ENCODE measurements around the gene SCD.
"Not testable (repeated sequence)": the region's sequence is repeated elsewhere in the genome, so short reads cannot be mapped to it uniquely, and the experiment has no call there.

SCD gene

DNA sequence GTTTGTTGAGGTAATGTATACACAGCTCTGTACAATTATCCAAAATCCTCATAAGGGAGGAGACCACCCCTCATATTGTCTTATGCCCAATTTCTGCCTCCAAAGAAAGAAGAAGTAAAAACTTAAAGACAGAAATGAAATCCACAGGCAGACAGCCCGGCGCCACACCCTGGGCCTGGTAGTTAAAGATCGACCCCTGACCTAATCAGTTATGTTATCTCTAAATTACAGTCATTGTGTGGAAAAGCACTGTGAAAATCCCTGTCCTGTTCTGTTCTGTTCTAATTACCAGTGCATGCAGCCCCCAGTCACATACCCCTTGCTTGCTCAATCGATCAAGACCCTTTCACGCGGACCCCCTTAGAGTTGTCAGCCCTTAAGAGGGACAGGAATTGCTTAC lies 29.6 kb downstream of the SCD start:
- H3K27ac Mint-ChIP-seq, DNase-seq, H3K4me3 Mint-ChIP-seq, H3K27me3 Mint-ChIP-seq, H3K9me3 Mint-ChIP-seq: not testable (repeated sequence)
- Mint-ChIP-seq H3K36me3 (peaks cover 16% of the 10 kb centered on the region), H3K4me1 (peaks cover 25% of the 10 kb centered on the region)
- CTCF ChIA-PET: interaction anchor here (2.2 kb wide), 1 partner anchor 57 kb away, joined by 6 read pairs; no protein-coding TSS in a partner anchor

DNA sequence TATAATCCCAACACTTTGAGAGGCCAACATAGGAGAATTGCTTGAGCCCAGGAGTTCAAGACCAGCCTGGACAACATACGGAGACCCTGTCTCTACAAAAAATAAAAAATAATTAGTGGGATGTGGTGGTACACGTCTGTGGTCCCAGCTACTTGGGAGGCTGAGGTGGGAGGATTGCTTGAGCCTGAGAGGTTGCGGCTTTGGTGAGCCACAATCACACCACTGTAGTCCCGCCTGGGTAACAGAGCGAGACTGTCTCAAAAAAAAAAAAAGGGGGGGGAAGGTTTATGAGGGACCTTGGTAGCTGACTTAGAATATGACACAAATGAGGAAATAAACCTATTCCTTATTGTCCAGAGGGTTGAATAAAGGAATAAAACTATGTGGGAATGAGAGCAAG lies 30.8 kb downstream of the SCD start:
- DNase-seq: no peak
- no peaks in the 10 kb centered on the region for H3K9me3 Mint-ChIP-seq
- H3K4me3 Mint-ChIP-seq: no peak overlapping the region
- H3K27me3 Mint-ChIP-seq: no peaks in the 10 kb centered on the region
- H3K27ac Mint-ChIP-seq: no peak overlapping the region
- peaks cover 25% of the 10 kb centered on the region for H3K4me1 Mint-ChIP-seq
- H3K36me3 Mint-ChIP-seq: peaks cover 25% of the 10 kb centered on the region
- CTCF ChIA-PET: interaction anchor here (0.9 to 2.2 kb wide), 3 partner anchors 12 to 55 kb away, joined by 3 to 6 read pairs (median 4); no protein-coding TSS in a partner anchor

DNA sequence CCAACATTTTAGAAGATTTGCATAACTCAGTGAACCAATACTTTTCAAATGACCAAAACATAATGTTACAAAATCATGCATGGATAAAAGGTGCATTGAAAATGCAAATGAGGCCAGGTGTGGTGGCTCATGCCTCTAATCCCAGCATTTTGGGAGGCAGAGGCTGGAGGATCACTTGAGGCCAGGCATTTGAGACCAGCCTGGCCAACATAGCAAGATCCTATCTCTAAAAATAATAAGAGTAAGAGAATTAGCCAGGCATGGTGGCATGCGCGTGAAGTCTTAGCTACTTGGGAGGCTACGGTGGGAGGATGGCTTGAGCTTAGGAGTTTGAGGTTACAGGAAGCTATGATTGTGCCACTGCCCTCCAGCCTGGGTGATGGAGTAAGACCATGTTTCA lies 33.4 kb downstream of the SCD start:
- CTCF ChIA-PET: interaction anchor here (0.7 to 1.1 kb wide), 2 partner anchors 35 to 138 kb away, joined by 3 read pairs; no protein-coding TSS in a partner anchor
- peaks cover 18% of the 10 kb centered on the region for H3K4me1 Mint-ChIP-seq
- H3K9me3 Mint-ChIP-seq: no peaks in the 10 kb centered on the region
- no peak for DNase-seq
- H3K27me3 Mint-ChIP-seq: no peaks in the 10 kb centered on the region
- H3K27ac Mint-ChIP-seq: no peak overlapping the region
- H3K36me3 Mint-ChIP-seq: peaks cover 45% of the 10 kb centered on the region
- H3K4me3 Mint-ChIP-seq: no peak overlapping the region

DNA sequence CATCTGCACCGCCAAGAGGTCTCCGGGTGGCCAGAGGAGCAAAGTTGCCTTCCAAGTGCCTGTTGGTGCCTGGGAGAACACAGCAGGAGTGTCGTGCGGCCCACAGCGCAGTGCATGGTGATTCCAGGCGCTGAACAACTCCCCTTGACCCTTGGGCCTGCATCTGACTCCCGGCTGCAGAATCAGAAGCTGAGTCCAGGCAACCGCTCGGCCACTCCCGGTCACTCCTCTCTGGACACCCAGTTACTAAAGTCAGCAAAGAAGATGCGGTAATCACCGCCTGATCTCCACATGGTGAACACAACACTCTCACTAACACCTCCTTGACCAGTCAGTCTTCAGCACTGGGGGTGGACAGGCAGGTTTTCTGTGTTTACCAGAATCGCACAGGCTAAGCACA lies 35.5 kb downstream of the SCD start:
- peaks cover 53% of the 10 kb centered on the region for H3K36me3 Mint-ChIP-seq
- DNase-seq: no peak
- H3K27ac Mint-ChIP-seq: no peak overlapping the region
- peaks cover 7% of the 10 kb centered on the region for H3K4me1 Mint-ChIP-seq
- no peaks in the 10 kb centered on the region for H3K27me3 Mint-ChIP-seq
- no peak overlapping the region for H3K4me3 Mint-ChIP-seq
- H3K9me3 Mint-ChIP-seq: no peaks in the 10 kb centered on the region
- CTCF ChIA-PET: no interaction called here

DNA sequence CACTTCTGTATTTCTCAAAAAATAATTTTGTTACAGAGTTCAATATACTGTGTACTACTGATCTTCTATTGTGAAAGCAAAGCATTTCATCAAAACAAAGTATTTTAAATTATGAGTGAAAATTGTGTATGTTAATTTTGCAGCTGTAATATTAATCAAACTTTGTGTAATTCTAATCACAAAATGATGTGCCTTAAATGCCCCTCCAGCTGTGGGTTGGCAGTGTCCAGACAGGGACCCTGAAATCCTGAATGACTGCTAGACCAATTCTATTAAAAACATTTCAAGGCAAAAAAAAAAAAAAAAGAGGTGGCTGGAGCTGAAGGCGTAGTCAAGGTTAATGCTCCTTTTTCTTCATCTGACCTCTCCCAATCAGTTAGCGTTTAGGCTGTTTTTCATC lies 36.2 kb downstream of the SCD start:
- H3K36me3 Mint-ChIP-seq: peaks cover 60% of the 10 kb centered on the region
- H3K9me3 Mint-ChIP-seq: no peaks in the 10 kb centered on the region
- H3K27ac Mint-ChIP-seq: no peak overlapping the region
- no peak for DNase-seq
- no peaks in the 10 kb centered on the region for H3K27me3 Mint-ChIP-seq
- no peak overlapping the region for H3K4me3 Mint-ChIP-seq
- H3K4me1 Mint-ChIP-seq: peaks cover 3% of the 10 kb centered on the region
- CTCF ChIA-PET: no interaction called here

DNA sequence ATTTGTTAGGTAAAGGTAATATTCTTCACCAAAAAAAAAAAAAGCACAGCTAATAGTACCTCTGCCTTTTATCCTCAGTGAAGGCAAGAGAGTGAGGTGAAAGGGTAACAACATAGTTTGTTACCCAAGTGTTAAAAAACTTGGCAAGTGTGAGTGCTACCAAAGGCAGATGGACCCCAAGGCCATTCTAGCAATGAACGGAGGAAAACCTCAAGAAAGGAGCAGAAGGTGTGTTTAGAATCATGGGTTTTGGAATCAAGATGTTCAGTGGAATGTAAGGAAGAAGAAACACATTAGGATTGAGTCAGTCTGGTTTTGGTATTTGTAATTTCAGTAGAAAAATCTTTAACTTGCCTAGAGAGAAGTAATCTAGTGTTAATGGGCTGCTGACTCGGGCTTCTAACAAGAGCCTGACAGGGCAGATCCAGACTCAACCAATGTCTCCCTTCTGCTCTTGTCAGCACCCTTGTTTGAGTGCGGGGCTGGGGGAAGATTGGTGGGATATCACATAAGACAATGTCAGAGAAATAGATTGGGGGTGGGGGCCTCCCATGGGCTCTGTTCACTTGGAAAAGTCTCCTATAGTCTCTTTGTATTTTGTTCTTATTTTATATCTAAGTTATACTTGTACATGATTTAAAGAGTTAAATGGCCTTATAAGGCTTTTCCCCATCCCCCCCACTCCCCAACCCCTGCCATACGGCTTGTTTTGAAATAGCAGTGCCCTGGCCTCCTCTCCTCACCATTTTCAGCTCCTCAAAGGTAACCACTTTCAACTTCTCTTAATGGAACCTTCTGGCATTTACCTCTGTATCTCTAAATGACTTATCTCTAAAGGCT lies 44.4 kb downstream of the SCD start:
- CTCF ChIA-PET: interaction anchor here (0.6 kb wide), 1 partner anchor 47 kb away, joined by 3 read pairs; no protein-coding TSS in a partner anchor
- H3K4me3 Mint-ChIP-seq: no peak overlapping the region
- H3K27ac Mint-ChIP-seq: no peak overlapping the region
- H3K36me3 Mint-ChIP-seq: peaks cover 9% of the 10 kb centered on the region
- no peaks in the 10 kb centered on the region for H3K27me3 Mint-ChIP-seq
- no peak for DNase-seq
- no peaks in the 10 kb centered on the region for H3K9me3 Mint-ChIP-seq
- H3K4me1 Mint-ChIP-seq: peaks cover 3% of the 10 kb centered on the region

DNA sequence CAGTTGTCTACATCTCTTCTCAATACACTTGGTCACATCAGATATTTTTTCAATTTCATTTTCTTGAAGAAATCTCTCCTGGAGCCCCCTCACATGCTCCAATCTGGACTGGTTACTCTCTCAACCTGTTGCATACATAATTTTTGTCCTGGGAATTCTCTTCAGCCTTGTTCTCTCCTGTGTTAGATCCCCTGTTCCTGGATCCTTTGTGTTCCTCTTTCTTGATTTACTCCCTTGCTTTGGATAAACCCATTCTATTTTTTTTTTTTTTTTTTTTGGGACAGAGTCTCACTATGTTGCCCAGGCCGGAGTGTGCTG lies 45.6 kb downstream of the SCD start:
- Mint-ChIP-seq H3K27me3 (no peaks in the 10 kb centered on the region), H3K4me3 (no peak overlapping the region), H3K27ac (no peak overlapping the region), H3K36me3 (peaks cover 6% of the 10 kb centered on the region), H3K9me3 (no peaks in the 10 kb centered on the region), H3K4me1 (peaks cover 3% of the 10 kb centered on the region)
- DNase-seq: no peak
- CTCF ChIA-PET: no interaction called here

DNA sequence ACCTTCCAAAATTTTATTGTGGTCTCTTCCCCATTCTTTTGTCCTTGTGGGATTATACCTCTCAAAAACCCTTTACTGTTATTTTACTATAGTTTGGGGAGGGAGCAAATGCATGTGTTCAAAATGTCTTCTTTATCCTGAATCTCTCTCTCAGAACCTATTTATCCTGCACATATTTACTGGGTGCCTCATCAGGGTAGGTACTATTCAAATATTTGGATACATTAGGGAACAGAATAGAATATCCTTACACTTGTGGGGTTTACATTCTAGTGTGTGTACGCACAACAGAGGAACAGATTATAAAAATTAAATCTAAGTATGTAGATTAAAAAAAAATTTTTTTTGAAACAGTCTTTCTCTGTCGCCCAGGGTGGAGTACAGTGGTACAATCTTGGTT lies 48.6 kb downstream of the SCD start:
- CTCF ChIA-PET: no interaction called here
- H3K4me3 Mint-ChIP-seq: no peak overlapping the region
- no peaks in the 10 kb centered on the region for H3K27me3 Mint-ChIP-seq

DNA sequence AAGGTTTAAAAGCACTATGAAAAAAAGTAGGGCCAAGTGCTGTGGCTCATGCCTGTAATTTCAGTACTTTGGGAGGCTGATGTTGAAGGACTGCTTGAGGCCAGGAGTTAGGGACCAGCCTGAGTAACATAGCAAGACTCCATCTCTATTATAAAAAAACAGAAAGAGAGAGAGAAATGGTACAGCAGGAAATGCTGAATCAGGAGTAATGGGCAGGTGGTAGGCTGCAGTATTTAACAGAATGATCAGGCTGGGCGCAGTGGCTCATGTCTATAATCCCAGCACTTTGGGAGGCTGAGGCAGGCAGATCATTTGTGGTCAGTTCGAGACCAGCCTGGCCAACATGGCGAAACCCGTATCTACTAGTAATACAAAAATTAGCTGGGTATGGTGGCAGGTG lies 49.6 kb downstream of the SCD start:
- Mint-ChIP-seq H3K27me3 (no peaks in the 10 kb centered on the region), H3K9me3 (no peaks in the 10 kb centered on the region), H3K36me3 (no peaks in the 10 kb centered on the region), H3K4me3 (no peak overlapping the region), H3K27ac (no peak overlapping the region), H3K4me1 (no peaks in the 10 kb centered on the region)
- CTCF ChIA-PET: no interaction called here
- no peak for DNase-seq

More for the DNA sequence above, 48.6 kb downstream of the SCD start:
- Mint-ChIP-seq H3K9me3 (no peaks in the 10 kb centered on the region), H3K36me3 (no peaks in the 10 kb centered on the region), H3K4me1 (no peaks in the 10 kb centered on the region), H3K27ac (no peak overlapping the region)
- no peak for DNase-seq

DNA sequence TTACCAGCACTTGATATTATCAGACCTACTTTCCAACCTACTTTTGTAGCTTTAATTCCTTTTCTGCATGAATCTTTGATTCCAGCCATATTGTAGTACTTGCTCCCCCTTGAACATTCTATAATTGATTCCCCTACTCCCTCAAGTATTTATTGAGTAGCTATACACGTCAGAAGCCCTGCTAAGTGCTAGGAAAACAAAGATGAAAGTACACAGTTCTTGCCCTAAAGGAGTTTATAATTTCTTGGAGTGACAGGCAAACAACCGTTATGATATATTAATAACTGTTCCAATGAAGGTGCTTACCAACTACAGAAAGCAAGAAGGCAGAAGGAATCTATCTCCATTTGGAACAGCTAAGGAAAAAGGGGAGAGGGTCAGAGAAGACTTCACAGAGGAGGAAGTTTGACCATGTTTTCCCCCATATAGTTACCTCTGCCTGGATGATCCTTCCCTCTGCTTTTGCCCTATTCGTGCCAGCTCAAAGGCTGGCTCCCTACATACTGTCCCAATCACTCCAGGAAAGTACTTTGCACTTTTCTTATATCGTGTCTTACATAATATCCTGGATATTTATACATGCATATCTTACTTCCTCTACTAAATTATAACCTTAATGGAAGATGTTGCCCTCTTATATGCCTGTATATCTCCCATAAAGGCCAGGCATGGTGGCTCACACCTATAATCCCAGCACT lies 54.7 kb downstream of the SCD start:
- CTCF ChIA-PET: no interaction called here
- no peaks in the 10 kb centered on the region for H3K9me3 Mint-ChIP-seq
- no peak for DNase-seq
- no peaks in the 10 kb centered on the region for H3K4me1 Mint-ChIP-seq
- no peaks in the 10 kb centered on the region for H3K36me3 Mint-ChIP-seq
- peaks cover 3% of the 10 kb centered on the region for H3K27me3 Mint-ChIP-seq
- H3K4me3 Mint-ChIP-seq: no peak overlapping the region
- no peak overlapping the region for H3K27ac Mint-ChIP-seq

DNA sequence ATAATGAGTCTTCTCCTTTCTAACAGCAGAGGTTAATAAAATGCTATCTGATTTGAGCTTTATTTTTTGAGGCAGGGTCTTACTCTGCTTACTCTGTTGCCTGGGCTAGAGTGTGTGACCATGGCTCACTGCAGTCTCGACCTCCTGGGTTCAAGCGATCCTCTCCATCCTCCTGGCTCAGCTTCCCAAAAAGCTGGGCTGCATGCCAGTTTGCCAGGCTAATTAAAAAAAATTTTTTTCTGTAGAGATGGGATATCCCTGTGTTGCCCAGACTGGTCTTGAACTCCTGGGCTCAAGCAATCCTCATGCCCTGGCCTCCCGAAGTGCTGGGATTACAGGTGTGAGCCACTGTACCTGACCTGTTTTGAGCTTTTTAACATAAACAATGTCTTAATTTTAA lies 56.7 kb downstream of the SCD start:
- Mint-ChIP-seq H3K36me3 (no peaks in the 10 kb centered on the region), H3K27ac (no peak overlapping the region), H3K4me1 (no peaks in the 10 kb centered on the region), H3K9me3 (no peaks in the 10 kb centered on the region), H3K4me3 (no peak overlapping the region), H3K27me3 (peaks cover 9% of the 10 kb centered on the region)
- DNase-seq: no peak
- CTCF ChIA-PET: no interaction called here

DNA sequence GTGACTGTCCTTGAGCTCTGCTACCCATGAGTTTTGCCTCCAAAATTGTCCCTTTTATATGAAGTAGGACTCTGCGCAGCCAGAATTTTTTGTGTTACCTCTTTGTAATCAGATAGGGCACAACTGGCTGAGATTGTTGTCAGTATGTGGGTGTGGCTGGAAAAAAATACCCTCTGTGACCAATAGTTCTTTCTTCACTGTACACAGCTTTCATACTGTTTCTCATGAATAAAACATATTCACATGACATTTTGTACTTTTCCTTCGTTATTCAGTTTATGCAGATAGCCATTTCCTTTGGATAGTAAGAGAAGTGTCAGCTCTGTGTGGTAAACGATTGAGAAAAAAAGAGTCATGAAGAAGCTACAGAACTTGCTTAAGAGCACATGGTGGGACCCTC lies 66.1 kb downstream of the SCD start:
- peaks cover 17% of the 10 kb centered on the region for H3K27me3 Mint-ChIP-seq
- DNase-seq: no peak
- CTCF ChIA-PET: interaction anchor here (0.8 kb wide), 1 partner anchor 20 kb away, joined by 3 read pairs; no protein-coding TSS in a partner anchor
- no peaks in the 10 kb centered on the region for H3K9me3 Mint-ChIP-seq
- H3K36me3 Mint-ChIP-seq: no peaks in the 10 kb centered on the region
- no peak overlapping the region for H3K4me3 Mint-ChIP-seq
- H3K4me1 Mint-ChIP-seq: no peaks in the 10 kb centered on the region
- peak overlapping the region; percentile 28 for H3K27ac Mint-ChIP-seq

Measured in activated naive CD4-positive, alpha-beta T cell treated with anti-CD3 and anti-CD28 coated beads, Interleukin-2, amount 10 ng/mL, durations not matched to agents 7 days and 5 days (primary cell).